ENCODE results near the gene TACO1. TPM values are rescaled to one million over a fixed set of nuclear protein-coding genes. Genes with fewer than 3 reads are reported as not detected.

The TACO1 gene
- 8.5 and 13.6 TPM in 2 replicates for total RNA-seq (ENCODE audit: low replicate concordance)

GRCh38 chr17:63600569-63601438 lies at the start of gene TACO1:
Gene TACO1 (plus strand): TSS chr17:63600895. CDS start chr17:63601084, 189 bp downstream.

GRCh38 chr17:63621684-63622573 lies 21.2 kb downstream of the TACO1 start, which contains the start of gene MAP3K3:
Gene MAP3K3 (plus strand): TSS chr17:63622417. CDS start chr17:63622760, 343 bp downstream.

Other genes with a start within 250 kb of the TACO1 start
- 11.1 and 50.2 TPM in 2 replicates for gene CYB561, start 154.6 kb upstream of the TACO1 start, total RNA-seq (ENCODE audit: low replicate concordance)
- gene ACE, start 123.8 kb upstream of the TACO1 start, total RNA-seq (ENCODE audit: low replicate concordance), result 2.0 and 12.4 TPM in 2 replicates
- gene KCNH6, start 77.5 kb upstream of the TACO1 start, total RNA-seq (ENCODE audit: low replicate concordance), result not detected in 2 replicates
- gene DCAF7, start 50.4 kb upstream of the TACO1 start, total RNA-seq (ENCODE audit: low replicate concordance), result 11.2 and 12.6 TPM in 2 replicates
- gene MAP3K3, start 21.5 kb downstream of the TACO1 start, total RNA-seq (ENCODE audit: low replicate concordance), result 27.4 and 42.9 TPM in 2 replicates
- gene LIMD2, start 99.2 kb downstream of the TACO1 start, total RNA-seq (ENCODE audit: low replicate concordance), result 1.1 and 7.4 TPM in 2 replicates
- gene STRADA, start 140.9 kb downstream of the TACO1 start, total RNA-seq (ENCODE audit: low replicate concordance), result 14.0 and 22.5 TPM in 2 replicates
- gene CCDC47, start 172.7 kb downstream of the TACO1 start, total RNA-seq (ENCODE audit: low replicate concordance), result 59.0 and 97.6 TPM in 2 replicates
- 53.7 and 57.8 TPM in 2 replicates for gene DDX42, start 173.3 kb downstream of the TACO1 start, total RNA-seq (ENCODE audit: low replicate concordance)
- gene PSMC5, start 226.5 kb downstream of the TACO1 start, total RNA-seq (ENCODE audit: low replicate concordance), result 96.3 and 113 TPM in 2 replicates
- gene FTSJ3, start 226.8 kb downstream of the TACO1 start, total RNA-seq (ENCODE audit: low replicate concordance), result 61.0 and 70.8 TPM in 2 replicates
- gene SMARCD2, start 241.8 kb downstream of the TACO1 start, total RNA-seq (ENCODE audit: low replicate concordance), result 75.8 and 83.0 TPM in 2 replicates